Epithelial cell of proximal tubule (primary cell): ENCODE data around the gene TMEM209. TPM values are rescaled to one million over a fixed set of nuclear protein-coding genes. Genes with fewer than 3 reads are reported as not detected.
"Not testable (repeated sequence)": the region's sequence is repeated elsewhere in the genome, so short reads cannot be mapped to it uniquely, and the experiment has no call there.

Experiments
- DNase-seq: peaks from one replicate; pipeline ENCODE4 v3.0.0-alpha.2; 2011; ENCODE audit warnings: low read depth
- H3K4me3 ChIP-seq: 2 replicates; pipeline ENCODE4 v1.5.1; 2011; ENCODE audit warnings: low read depth, mild to moderate bottlenecking, low read length
- total RNA-seq: library from RNA; depleted of rRNA; stranded (reverse); fragments of >200 nt; gene quantifications from 2 replicates; pipeline ENCODE4 v1.2.3, GENCODE V29; 2015
- TF ChIP-seq, protein P1 (sequence below): conservative IDR thresholded peaks from 2 replicates; pipeline ENCODE4 v1.5.1; 2012; ENCODE audit warnings: low read depth, mild to moderate bottlenecking, low read length

TMEM209 gene
- total RNA-seq, 1 donor from 2014 or later = 9.3 TPM

DNA sequence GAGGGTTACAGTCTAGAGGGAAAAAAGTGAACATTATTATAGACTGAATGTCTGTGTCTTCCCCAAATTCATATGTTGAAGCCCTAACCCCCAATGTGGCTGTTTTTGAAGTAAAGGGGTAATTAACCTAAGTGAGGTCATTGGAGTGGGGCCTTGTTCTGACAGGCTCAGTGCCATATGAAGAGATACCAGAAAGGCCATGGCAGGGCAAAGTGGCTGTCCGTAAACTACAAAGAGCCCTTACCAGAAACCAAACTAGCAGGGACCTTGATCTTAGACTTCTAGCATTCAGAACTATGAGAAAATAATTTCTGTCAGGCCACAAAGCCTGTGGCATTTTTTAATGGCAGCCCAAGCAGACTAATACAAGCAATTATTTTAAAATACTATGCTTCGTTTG lies 8.7 kb downstream of the TMEM209 start:
- DNase-seq = no peak
- TF ChIP-seq, protein P1, sequence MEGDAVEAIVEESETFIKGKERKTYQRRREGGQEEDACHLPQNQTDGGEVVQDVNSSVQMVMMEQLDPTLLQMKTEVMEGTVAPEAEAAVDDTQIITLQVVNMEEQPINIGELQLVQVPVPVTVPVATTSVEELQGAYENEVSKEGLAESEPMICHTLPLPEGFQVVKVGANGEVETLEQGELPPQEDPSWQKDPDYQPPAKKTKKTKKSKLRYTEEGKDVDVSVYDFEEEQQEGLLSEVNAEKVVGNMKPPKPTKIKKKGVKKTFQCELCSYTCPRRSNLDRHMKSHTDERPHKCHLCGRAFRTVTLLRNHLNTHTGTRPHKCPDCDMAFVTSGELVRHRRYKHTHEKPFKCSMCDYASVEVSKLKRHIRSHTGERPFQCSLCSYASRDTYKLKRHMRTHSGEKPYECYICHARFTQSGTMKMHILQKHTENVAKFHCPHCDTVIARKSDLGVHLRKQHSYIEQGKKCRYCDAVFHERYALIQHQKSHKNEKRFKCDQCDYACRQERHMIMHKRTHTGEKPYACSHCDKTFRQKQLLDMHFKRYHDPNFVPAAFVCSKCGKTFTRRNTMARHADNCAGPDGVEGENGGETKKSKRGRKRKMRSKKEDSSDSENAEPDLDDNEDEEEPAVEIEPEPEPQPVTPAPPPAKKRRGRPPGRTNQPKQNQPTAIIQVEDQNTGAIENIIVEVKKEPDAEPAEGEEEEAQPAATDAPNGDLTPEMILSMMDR = no peak
- H3K4me3 ChIP-seq = no peak overlapping the region

DNA sequence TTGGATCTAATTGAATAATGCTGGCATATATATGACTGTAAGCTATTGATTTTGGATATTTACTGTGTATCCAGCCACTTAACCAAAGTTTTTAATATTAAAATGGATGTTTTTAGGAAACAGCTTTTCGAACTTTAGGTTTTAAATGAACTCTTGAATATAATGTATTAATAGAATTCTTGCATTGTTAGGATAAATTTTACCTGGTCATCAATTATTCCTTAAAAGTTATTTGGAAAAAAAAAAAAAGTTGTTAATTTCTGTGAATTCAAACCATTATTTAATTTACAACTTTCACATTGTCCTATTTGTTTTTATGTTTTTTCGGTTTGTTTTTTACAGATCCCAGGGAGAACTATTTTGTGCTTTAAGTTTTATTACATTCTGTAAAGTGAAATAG lies 9.8 kb downstream of the TMEM209 start:
- H3K4me3 ChIP-seq = no peak overlapping the region
- no peak for DNase-seq
- TF ChIP-seq, protein P1 = no peak

DNA sequence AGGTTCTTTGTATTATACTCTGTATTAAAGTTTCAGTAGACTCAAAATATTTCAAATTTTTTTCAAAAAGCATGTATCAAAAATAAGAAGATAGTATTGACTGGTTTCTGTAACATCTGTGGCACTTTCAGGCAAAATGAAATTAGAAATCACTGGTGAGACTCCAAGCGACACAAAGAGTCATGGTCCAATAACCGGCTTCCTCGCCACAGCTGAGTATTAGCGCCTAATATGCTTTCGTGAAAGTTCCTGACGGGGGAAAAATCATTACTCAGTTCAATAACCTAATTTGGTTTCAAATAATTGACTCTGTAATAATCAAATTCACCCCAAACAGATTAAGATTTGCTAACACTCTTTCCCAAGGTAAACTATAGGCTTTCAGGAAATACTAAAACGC lies 13.4 kb downstream of the TMEM209 start:
- TF ChIP-seq, protein P1 = no peak
- H3K4me3 ChIP-seq = no peak overlapping the region

DNA sequence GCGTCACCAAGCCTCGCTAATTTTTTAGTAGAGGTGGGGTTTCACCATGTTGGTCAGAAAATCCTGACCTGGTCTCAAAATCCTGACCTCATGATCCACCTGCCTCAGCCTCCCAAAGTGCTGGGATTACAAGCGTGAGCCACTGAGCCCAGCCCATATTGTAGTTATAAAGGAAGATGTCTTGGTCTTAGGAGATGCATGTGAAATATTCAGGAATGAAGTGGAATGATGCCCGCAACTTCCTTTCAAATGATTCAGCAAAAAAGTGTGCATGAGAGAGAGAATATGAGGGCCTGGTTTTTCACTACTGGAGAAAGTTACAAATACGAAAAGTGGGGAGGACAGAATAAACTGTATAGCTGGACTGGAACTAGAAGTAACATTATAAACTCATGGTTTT lies 15.9 kb downstream of the TMEM209 start:
- TF ChIP-seq, protein P1 = no peak
- no peak for DNase-seq
- no peak overlapping the region for H3K4me3 ChIP-seq

More for the DNA sequence above, 13.4 kb downstream of the TMEM209 start:
- no peak for DNase-seq

DNA sequence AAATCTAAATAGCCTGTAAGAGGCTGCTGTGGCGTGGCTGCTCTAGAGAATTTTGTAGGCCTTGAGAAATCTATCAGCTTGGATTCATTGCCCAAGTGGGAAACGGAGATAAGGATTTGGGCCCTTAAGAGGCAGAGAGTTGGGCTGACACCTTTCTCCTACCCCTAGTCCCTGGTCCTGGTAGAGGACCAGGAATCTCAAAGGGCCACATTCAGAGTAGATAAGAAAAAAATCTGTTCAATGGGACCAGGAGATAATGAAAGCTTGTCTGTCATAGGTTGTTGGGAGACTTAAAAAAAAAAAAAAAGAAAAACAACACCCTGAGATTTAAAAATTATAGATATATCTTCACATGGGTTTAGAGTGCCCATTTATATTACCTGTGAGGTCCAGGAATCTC lies 17.8 kb downstream of the TMEM209 start:
- TF ChIP-seq, protein P1 = no peak
- no peak overlapping the region for H3K4me3 ChIP-seq
- DNase-seq = no peak

DNA sequence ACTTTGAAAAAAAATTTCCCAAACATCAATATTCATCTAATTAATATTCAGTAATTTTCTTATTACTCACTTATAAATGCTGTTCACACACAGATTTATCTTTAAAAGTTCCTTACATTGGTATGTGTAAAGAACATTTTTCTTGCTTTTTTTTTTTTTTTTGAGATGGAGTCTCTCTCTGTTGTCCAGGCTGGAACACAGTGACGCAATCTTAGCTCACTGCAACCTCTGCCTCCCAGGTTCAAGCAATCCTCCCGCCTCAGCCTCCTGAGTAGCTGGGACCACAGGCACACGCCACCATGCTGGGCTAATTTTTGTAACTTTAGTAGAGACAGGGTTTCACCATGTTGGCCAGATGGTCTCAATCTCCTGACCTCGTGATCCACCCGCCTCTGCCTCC lies 20.9 kb downstream of the TMEM209 start:
- not testable (repeated sequence) for DNase-seq, H3K4me3 ChIP-seq

DNA sequence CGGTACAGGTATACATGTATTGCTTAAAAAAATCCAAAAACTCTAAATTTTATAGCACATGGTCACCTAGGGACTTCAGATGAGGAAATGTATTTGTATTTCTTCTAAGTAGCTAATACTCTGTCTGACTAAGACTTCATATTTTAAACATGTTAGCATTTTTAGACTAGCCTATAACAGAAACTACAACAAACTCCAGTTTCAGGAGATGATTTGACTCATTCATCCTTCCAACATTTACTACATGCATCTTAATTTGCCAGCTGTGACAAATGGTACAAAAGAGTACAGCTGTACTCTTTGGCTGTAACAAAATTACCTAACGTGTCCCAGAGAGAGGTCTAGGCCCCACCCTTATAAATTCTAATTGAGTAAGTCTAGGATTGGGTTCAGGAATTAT lies 22.2 kb downstream of the TMEM209 start:
- DNase-seq = no peak
- TF ChIP-seq, protein P1 = no peak
- no peak overlapping the region for H3K4me3 ChIP-seq

DNA sequence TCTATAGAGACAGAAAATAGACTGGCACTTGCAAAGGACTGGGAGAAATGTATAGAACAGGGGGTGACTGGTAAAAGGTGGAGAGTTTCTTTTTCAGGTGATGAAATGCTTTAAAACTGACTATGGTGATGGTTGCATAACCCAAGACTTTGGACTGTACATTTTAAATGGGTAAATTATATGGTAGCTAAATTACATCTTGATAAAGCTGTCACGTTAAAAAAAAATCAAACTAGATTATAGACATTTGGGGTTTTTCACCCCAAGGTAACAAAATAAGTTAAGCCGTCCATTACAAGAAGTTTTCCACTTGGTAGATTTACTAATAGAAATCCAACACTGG lies 24.0 kb downstream of the TMEM209 start:
- DNase-seq = no peak
- H3K4me3 ChIP-seq = no peak overlapping the region
- TF ChIP-seq, protein P1 = no peak
